ENCODE results near the gene KCNMB2.

GRCh38 chr3:178583963-178584575 is 47.8 kb downstream of the KCNMB2 start:
- TF ChIP-seq CTCF (IDR thresholded peaks at IDR 0.05) (no peak), ZFX (IDR thresholded peaks at IDR 0.05; ENCODE audit: borderline replicate concordance) (no peak)

Measured in 22Rv1 (cell line).